HG02759 (cell line): ENCODE measurements around the gene HSBP1L1.

Experiments
- ATAC-seq: cut with Tn5 transposase; IDR thresholded peaks from one replicate; pipeline ENCODE4 v1.9.1; 2021; ENCODE audit warnings: mild to moderate bottlenecking, moderate library complexity; ENCODE audit not compliant: unreplicated experiment

Gene HSBP1L1

GRCh38 chr18:79964330-79965118 is at the start of gene HSBP1L1:
HSBP1L1 (plus strand) TSS chr18:79964643; CDS start chr18:79964736, 93 bp downstream.
- peak; percentile 59 for ATAC-seq

DNA sequence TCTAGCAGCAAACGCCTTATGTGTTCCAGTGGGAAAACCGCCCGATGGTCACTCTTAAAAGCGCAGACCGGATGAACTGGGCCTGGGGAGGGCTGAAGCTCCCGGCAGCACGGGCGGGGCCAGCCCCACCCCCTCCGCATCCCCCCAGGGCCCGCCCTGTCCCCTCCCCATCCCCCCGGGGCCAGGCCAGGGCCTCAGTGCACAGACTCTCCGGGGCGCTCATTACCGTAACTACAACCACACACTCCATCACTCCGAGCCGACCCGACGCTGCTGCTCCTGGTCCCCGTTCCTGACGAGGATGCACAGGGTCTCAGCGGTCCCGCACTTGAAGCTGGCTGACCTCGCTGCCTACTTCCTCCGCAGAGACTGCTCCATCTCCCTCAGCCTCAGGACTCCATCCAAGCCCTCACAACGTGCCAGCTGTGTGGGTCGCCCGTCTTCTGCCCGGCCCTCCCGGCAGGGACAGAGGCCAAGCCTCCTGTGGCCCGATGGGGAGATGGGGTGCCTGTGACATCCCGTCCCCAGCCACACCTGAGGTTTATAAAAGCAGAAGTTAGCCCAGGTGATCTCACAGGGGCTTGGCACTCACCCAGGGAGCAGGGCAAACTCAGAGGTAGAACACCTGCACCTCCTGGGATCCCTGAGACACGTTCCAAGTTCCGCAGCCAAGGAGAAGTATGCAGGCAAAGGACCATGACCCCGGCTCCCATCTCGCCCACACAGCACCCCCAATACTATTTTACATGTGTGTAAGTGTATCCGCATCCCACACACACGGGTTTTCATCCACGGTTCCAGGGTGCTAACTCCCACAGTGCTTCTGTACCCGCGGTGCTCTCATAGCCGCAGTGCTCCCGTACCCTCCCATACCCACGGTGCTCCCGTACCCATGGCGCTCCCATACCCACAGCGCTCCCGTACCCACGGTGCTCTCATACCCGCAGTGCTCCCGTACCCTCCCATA is 49.0 kb upstream of the HSBP1L1 start:
- no peak for ATAC-seq

DNA sequence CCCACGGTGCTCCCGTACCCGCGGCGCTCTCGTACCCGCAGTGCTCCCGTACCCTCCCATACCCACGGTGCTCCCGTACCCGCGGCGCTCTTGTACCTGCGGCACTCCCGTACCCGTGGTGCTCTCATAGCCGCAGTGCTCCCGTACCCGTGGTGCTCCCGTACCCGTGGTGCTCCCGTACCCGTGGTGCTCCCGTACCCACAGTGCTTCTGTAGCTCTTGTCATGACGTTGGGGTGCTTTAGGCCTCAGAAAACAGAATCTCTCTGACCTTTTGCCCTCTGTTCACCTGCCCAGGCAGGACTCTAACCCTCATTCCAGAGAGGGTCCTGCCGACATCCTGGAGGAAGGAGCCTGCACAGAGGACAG is 48.3 kb upstream of the HSBP1L1 start:
- ATAC-seq = no peak

DNA sequence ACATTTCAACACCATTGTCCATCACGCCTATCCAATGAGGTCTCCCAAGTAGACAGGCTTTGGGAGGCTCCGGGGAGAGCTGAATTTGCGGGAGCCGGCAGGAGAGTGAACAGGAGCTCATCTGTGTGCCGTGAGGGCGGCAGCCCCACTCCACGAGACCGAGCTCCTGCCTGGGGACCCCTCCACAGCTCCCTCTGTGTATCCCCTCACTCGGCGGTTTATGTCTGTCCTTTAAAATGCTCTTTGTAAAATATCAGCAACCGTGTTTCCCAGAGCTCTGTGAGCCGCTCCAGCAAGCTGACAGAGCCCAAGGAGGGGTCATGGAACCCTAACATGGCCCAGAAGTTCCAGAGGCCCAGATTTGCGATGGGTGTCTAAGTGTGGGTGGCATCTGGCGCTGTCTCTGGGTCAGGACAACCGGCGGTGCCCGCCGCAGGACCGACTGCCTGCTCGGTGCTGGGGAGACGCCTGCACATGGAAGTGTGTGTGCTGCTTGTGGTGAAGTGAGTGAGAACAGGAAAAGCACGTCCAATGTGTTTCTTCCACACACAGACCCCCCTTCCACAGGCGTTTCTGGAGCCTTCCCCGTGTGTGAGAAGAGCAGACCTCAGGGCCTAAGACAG is 47.8 kb upstream of the HSBP1L1 start:
- ATAC-seq = no peak

DNA sequence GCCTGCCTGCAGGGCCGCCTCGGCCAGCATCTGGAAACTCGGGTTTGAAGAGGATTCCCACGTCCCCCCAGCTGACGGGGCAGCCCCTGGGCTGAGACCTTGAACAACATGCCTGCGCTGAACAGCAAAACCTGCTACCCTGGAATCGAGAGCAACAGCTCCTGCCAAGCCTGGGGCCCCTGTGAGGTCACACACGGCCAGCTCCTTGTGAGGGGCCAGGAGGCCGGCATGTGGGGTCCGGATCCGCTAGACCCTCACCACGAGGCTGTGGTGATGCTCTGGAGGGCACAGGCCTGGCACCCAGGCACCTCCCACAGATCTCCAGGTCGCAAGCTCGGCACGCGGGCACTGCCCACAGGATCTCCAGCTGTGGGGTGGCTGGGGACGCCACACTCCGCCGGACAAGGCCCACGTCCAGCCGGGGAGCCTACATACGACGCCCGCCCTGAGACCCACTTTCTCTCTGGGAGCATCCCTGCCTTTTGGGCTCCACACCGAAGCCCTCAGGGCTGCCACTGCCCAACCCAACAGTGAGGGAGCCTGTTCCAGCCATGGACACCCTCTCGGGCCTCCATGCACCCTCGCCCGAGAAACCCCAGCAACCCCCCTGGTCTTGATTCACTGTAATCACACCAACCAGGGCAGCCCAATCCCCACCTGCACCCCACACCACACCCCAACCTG is 47.1 kb upstream of the HSBP1L1 start:
- no peak for ATAC-seq

DNA sequence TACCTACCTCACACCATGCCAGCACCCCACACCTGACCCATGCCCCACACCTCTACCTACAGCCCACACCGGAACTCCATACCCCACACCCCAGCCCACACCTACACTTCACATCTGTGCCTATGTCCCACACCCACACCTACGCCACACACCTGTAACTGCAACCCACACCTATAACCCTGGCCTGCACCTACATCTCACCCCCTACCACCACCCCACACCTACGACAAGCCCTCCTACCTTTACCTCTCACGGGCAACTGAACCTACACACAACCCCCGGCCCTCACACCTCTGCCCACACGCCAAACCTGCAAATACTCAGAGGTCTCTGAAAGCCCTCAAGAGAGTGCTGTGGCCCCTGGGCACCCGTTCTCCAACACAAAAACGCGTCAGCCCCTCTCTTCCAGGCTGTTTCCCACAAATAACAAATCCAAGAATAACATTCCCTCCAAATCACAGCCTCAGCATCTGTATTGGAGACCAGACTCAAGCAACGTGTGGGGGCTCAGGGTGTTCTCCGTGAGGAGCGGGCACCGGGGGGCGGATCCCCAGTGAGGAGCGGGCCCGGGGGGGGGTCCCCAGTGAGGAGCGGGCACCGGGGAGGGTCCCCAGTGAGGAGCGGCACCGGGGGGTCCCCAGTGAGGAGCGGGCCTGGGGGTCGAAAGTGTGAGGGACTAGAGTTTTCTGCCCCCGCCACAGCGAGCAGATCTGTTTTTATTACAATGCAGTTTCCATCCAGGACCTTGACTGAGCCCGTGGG is 46.4 kb upstream of the HSBP1L1 start:
- ATAC-seq = no peak

- ATAC-seq = no peak
These were observed 45.8 kb upstream of the HSBP1L1 start for GRCh38 chr18:79918615-79919011.

- ATAC-seq = no peak
These were observed 45.4 kb upstream of the HSBP1L1 start for GRCh38 chr18:79919089-79919488.

GRCh38 chr18:79921984-79922965 is 42.2 kb upstream of the HSBP1L1 start:
- ATAC-seq = no peak

GRCh38 chr18:79922971-79923411 is 41.5 kb upstream of the HSBP1L1 start:
- no peak for ATAC-seq

DNA sequence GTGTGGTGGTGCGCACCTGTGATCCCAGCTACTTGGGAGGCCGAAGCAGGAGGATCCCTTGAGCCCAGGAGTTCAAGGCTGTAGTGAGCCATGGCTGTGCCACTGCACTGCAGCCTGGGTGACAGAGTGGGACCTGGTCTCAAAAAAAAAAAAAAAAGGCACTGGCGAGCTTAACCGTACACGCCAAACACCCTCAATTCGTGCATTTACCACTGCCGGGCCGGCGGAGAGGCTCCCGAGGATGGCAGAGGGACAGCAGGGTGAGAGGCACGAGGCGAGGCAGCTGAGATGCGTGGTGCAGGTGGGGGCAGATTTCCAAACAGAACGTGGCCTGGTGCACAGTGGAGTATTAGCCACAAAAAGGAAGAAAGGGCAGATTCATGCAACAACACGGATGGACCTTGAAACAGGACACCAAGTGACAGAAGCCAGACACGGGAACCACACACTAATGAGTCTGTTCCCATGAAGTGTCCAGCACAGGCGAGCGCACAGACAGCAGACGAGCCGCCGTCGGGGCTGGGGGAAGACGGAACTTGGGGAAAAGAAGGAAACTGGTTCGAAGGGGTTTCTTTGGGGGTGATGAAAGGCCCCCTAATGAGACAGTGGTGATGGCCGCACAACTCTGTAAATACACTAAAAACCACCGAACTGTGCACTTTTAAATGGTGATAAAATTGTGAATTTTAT is 40.4 kb upstream of the HSBP1L1 start:
- no peak for ATAC-seq

DNA sequence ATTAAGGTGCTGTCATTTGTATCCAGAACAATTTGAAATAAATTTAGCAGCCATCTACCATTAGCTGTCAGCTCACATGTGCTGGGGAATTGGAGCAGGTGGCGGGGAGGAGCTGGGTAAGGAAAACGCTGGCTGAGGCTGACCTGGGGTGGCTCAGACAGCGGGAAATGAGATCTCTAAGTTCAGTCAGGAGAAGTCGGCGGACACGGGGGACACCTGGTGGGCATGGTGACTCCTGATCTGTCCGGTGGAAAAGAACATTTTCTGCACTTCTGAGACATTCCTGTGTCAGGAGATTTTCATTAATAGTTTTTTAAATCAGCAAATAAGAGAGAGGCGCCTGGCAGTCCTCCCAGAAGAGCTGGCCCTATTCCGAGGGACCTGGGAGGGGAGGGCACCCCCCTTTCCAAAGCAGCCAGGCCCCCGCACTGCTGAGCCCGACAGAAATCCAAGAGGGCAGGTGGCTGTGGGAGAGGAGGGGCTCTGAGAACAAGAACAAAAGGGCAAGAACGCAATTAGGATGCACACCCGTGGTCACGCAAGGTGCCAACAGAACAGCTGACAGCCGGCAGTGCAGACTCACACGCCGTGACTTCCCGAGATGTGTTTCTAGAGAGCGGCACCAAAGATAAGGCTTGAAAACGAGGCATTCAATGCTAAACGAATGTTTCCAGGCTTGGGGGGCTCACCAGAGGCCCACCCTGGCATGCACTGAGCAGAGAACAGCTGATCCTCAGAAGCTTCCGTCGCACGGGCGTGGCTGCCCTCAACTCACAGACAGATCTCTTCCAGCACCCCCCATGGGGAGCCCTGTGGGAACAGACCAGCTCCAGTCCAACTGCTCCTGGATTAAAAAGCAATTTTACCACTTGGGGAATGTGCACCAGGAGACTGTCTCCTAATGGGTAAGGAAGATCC is 39.4 kb upstream of the HSBP1L1 start:
- no peak for ATAC-seq

GRCh38 chr18:79926306-79926705 is 38.1 kb upstream of the HSBP1L1 start:
- no peak for ATAC-seq

DNA sequence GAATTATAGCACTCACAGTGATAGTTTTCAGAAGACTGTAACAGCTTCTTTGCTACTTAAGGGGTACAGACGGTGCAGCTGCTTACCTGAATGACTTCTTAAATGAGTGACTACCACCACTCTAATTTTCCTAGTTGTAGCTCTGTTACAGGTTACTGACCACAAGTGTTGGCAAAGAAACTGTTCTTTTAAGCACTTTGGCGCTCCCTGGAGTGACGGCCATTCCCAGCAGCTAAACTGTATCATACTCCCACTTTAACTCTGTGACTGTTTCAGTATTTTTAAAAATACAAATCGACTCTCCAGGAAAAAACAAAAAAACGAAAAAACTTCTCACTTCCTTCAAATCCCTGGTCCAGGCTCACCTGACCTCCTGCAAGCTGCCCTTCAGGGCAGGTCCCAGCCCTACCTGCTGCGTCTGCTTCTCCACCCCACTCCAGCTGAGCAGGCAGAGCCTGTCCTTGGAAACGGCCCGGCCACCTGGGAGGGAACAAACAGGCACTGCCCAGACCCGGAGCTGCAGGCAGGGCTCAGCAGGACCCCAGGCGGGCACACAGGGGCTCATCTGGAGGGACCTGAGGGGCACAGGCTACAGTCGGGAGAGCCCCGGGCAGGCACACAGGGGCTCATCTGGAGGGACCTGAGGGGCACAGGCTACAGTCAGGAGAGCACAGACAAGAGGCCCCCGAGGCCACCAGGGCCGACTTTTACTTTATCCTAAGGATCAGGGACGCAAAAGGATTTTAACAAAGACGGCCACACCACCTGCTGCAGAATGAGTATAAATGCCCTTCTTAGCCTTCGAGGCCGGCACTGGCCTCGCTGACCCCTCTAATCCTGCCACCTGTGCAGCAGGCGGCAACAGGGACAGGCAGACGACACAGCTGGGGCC is 37.5 kb upstream of the HSBP1L1 start:
- no peak for ATAC-seq

DNA sequence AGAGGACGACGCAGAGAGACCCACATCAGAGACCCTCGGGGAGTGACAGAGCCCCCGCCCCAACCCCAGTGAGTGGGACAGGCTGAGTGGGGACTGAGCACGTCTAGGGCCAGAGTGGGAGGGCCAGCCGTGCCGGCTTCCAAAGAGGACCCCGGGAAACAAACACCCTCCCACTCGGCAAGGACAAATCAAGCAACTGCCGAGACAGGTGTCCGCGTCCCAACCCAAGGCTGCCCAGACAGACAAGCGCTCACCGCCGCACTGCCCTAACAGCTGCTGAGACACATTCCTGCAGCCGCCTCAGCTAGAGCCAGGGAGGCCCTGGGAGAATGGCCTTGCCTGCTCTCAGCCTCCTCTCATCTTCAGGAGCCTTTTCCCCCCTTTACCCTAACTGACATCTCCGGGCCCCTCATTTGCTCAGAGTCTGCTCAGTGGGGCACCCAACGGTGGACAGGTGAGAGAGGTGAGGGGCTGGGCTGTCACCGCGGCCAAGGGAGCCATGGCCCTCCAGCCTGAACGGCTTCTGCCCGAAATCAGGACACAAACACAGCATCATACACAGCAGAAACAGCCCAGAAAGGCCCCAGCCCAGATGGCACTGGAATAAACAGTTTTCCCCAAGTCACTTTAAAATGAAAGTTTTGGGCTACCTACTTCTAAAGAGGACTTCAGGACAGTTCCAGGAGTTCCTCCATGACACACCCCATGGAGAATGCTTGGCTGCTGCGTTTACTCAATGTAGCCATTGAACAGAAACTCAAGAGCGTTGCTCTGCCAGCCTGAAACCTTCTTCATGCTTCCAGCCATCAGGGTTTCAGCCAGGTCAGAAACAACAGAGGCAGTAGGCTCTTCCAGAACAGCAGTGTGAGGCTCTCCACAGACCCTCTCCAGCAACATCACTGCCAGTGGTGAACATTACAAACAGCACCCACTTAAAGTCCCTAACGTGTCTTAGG is 36.6 kb upstream of the HSBP1L1 start:
- no peak for ATAC-seq
